ENCODE data around the gene HS3ST3B1. TPM values are rescaled to one million over a fixed set of nuclear protein-coding genes. Genes with fewer than 3 reads are reported as not detected.

HS3ST3B1 gene
- total and polyA plus RNA-seq, 2 experiments from 2014 or later, result 8.1 to 17.7 TPM

DNA sequence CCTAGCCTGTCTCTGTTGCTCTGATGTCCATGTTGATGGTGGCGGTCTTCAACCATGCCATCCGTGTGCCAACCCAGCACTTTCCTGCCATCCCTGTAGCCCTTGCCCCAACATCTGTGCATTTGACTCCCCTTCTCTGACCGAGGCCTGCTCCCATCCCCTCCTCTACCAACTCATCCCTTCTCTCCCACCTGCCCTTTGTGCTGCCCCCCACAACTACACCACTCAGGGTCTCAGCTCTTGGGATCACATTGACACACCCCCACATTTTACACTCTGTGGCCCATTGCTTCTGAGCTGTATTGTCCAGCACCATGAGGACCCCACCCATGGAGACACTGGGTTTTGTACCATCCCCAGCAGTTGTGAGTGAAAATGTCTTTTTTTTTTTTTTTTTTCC lies 11.6 kb downstream of the HS3ST3B1 start:
- Histone ChIP-seq H3K9me2 (ENCODE audit: insufficient read depth) (no peaks in the 10 kb centered on the region), H2AFZ (no peak overlapping the region), H3K79me2 (replicated peaks; ENCODE audit: insufficient read depth) (peaks cover 43% of the 10 kb centered on the region), H3K36me3 (ENCODE audit: insufficient read depth) (no peaks in the 10 kb centered on the region), H3F3A (replicated peaks; ENCODE audit: low read depth) (peaks cover 4% of the 10 kb centered on the region; the same call in 1 of the 2 replicates), H3K4me2 (peak overlapping the region; percentile 93; the same call in 1 of the 2 replicates), H3K27me3 (ENCODE audit: insufficient read depth) (no peaks in the 10 kb centered on the region), H3K4me3 (no peak overlapping the region), H3K27ac (ENCODE audit: low read depth) (no peak overlapping the region), H4K20me1 (replicated peaks; ENCODE audit: insufficient read depth) (no peaks in the 10 kb centered on the region), H3K4me1 (ENCODE audit: insufficient read depth) (peaks cover 60% of the 10 kb centered on the region)
- Mint-ChIP-seq H3K9me3 (peaks cover 5% of the 10 kb centered on the region; the same call in 2 of the 3 replicates), H3K4me3 (no peak overlapping the region; the same call in 2 of the 3 replicates), H3K27ac (0 out of 2 replicates have a peak overlapping the region, but pooled peaks have one; percentile 4), H3K27me3 (ENCODE audit: insufficient read depth, low read depth, poor library complexity) (peaks cover 8% of the 10 kb centered on the region), H3K4me1 (peaks cover 69% of the 10 kb centered on the region), H3K36me3 (ENCODE audit: low read depth) (peaks cover 18% of the 10 kb centered on the region)
- DNase-seq (ENCODE audit: low spot score), result no peak
- ATAC-seq, result no peak
- no peak for TF ChIP-seq CREB1 (CRISPR knock-in tag; IDR thresholded peaks at IDR 0.05; ENCODE audit: low read depth)
- TF ChIP-seq, protein P1, sequence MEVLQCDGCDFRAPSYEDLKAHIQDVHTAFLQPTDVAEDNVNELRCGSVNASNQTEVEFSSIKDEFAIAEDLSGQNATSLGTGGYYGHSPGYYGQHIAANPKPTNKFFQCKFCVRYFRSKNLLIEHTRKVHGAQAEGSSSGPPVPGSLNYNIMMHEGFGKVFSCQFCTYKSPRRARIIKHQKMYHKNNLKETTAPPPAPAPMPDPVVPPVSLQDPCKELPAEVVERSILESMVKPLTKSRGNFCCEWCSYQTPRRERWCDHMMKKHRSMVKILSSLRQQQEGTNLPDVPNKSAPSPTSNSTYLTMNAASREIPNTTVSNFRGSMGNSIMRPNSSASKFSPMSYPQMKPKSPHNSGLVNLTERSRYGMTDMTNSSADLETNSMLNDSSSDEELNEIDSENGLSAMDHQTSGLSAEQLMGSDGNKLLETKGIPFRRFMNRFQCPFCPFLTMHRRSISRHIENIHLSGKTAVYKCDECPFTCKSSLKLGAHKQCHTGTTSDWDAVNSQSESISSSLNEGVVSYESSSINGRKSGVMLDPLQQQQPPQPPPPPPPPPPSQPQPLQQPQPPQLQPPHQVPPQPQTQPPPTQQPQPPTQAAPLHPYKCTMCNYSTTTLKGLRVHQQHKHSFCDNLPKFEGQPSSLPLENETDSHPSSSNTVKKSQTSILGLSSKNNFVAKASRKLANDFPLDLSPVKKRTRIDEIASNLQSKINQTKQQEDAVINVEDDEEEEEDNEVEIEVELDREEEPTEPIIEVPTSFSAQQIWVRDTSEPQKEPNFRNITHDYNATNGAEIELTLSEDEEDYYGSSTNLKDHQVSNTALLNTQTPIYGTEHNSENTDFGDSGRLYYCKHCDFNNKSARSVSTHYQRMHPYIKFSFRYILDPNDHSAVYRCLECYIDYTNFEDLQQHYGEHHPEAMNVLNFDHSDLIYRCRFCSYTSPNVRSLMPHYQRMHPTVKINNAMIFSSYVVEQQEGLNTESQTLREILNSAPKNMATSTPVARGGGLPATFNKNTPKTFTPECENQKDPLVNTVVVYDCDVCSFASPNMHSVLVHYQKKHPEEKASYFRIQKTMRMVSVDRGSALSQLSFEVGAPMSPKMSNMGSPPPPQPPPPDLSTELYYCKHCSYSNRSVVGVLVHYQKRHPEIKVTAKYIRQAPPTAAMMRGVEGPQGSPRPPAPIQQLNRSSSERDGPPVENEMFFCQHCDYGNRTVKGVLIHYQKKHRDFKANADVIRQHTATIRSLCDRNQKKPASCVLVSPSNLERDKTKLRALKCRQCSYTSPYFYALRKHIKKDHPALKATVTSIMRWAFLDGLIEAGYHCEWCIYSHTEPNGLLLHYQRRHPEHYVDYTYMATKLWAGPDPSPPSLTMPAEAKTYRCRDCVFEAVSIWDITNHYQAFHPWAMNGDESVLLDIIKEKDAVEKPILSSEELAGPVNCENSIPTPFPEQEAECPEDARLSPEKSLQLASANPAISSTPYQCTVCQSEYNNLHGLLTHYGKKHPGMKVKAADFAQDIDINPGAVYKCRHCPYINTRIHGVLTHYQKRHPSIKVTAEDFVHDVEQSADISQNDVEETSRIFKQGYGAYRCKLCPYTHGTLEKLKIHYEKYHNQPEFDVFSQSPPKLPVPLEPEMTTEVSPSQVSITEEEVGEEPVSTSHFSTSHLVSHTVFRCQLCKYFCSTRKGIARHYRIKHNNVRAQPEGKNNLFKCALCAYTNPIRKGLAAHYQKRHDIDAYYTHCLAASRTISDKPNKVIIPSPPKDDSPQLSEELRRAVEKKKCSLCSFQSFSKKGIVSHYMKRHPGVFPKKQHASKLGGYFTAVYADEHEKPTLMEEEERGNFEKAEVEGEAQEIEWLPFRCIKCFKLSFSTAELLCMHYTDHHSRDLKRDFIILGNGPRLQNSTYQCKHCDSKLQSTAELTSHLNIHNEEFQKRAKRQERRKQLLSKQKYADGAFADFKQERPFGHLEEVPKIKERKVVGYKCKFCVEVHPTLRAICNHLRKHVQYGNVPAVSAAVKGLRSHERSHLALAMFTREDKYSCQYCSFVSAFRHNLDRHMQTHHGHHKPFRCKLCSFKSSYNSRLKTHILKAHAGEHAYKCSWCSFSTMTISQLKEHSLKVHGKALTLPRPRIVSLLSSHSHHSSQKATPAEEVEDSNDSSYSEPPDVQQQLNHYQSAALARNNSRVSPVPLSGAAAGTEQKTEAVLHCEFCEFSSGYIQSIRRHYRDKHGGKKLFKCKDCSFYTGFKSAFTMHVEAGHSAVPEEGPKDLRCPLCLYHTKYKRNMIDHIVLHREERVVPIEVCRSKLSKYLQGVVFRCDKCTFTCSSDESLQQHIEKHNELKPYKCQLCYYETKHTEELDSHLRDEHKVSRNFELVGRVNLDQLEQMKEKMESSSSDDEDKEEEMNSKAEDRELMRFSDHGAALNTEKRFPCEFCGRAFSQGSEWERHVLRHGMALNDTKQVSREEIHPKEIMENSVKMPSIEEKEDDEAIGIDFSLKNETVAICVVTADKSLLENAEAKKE (CRISPR knock-in tag; IDR thresholded peaks at IDR 0.05), result no peak
- TF ChIP-seq EZH2phosphoT487 (IDR thresholded peaks at IDR 0.05; ENCODE audit: unreplicated experiment), result no peak
- TF ChIP-seq ZNF331 (CRISPR knock-in tag; IDR thresholded peaks at IDR 0.05; ENCODE audit: low read depth), result no peak
- TF ChIP-seq, protein P2, sequence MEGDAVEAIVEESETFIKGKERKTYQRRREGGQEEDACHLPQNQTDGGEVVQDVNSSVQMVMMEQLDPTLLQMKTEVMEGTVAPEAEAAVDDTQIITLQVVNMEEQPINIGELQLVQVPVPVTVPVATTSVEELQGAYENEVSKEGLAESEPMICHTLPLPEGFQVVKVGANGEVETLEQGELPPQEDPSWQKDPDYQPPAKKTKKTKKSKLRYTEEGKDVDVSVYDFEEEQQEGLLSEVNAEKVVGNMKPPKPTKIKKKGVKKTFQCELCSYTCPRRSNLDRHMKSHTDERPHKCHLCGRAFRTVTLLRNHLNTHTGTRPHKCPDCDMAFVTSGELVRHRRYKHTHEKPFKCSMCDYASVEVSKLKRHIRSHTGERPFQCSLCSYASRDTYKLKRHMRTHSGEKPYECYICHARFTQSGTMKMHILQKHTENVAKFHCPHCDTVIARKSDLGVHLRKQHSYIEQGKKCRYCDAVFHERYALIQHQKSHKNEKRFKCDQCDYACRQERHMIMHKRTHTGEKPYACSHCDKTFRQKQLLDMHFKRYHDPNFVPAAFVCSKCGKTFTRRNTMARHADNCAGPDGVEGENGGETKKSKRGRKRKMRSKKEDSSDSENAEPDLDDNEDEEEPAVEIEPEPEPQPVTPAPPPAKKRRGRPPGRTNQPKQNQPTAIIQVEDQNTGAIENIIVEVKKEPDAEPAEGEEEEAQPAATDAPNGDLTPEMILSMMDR (conservative IDR thresholded peaks at IDR 0.05; ENCODE audit: low read depth in 2 of 2), result no peak
- TF ChIP-seq, protein P3, sequence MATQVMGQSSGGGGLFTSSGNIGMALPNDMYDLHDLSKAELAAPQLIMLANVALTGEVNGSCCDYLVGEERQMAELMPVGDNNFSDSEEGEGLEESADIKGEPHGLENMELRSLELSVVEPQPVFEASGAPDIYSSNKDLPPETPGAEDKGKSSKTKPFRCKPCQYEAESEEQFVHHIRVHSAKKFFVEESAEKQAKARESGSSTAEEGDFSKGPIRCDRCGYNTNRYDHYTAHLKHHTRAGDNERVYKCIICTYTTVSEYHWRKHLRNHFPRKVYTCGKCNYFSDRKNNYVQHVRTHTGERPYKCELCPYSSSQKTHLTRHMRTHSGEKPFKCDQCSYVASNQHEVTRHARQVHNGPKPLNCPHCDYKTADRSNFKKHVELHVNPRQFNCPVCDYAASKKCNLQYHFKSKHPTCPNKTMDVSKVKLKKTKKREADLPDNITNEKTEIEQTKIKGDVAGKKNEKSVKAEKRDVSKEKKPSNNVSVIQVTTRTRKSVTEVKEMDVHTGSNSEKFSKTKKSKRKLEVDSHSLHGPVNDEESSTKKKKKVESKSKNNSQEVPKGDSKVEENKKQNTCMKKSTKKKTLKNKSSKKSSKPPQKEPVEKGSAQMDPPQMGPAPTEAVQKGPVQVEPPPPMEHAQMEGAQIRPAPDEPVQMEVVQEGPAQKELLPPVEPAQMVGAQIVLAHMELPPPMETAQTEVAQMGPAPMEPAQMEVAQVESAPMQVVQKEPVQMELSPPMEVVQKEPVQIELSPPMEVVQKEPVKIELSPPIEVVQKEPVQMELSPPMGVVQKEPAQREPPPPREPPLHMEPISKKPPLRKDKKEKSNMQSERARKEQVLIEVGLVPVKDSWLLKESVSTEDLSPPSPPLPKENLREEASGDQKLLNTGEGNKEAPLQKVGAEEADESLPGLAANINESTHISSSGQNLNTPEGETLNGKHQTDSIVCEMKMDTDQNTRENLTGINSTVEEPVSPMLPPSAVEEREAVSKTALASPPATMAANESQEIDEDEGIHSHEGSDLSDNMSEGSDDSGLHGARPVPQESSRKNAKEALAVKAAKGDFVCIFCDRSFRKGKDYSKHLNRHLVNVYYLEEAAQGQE (IDR thresholded peaks at IDR 0.05; ENCODE audit: unreplicated experiment), result no peak
- no peak for TF ChIP-seq JUNB (IDR thresholded peaks at IDR 0.05; ENCODE audit: unreplicated experiment)
- TF ChIP-seq NANOG (IDR thresholded peaks at IDR 0.05; ENCODE audit: borderline replicate concordance), result no peak
- no peak for TF ChIP-seq STAT1 (IDR thresholded peaks at IDR 0.05; ENCODE audit: unreplicated experiment)
